HepG2 (cell line): ENCODE measurements around the gene SLX9.

Source experiments
- HBP1 ChIP-seq: IDR thresholded peaks from 2 replicates; pipeline ENCODE4 v1.6.1; 2016; ENCODE audit warnings: low read depth, control low read depth
- POLR2A ChIP-seq, 2 experiments: IDR thresholded peaks; 2 replicates each; pipeline ENCODE4 v1.6.1; 2011; ENCODE audit warnings: low read depth in 2 of 2, low read length in 2 of 2, mild to moderate bottlenecking in 1 of 2, moderate library complexity in 1 of 2; ENCODE audit not compliant: insufficient read depth in 1 of 2
- ZNF709 ChIP-seq: sonication (generic); formaldehyde crosslinking; IDR thresholded peaks from 2 replicates; pipeline ENCODE4 v1.5.0; 2020; ENCODE audit warnings: mild to moderate bottlenecking, missing genetic modification reagents

GRCh38 chr21:44958471-44959191 lies 18.8 kb downstream of the SLX9 start:
- no peak for TF ChIP-seq HBP1 (CRISPR knock-in tag)
- TF ChIP-seq ZNF709 (CRISPR knock-in tag): no peak
- TF ChIP-seq POLR2A (IDR thresholded peaks at IDR 0.05; ENCODE audit: insufficient read depth in 1 of 2, low read depth in 2 of 2, low read length in 2 of 2): no peak
